ENCODE results near the gene VPS39.
A peak's percentile ranks its signal among the peaks of the same experiment; 100 is the strongest.
"Not testable (repeated sequence)": the region's sequence is repeated elsewhere in the genome, so short reads cannot be mapped to it uniquely, and the experiment has no call there.

The VPS39 gene

GRCh38 chr15:42207674-42208579 lies at the start of gene VPS39:
Gene VPS39 (minus strand): TSS chr15:42208304. CDS start chr15:42208153, 151 bp downstream.
- H3K4me3 ChIP-seq (ENCODE audit: low read length), result peak within 1 kb of the TSS; percentile 98
- peak within 1 kb of the TSS; percentile 97 for H3K9ac ChIP-seq (ENCODE audit: low read length)
- H3K36me3 ChIP-seq (ENCODE audit: control insufficient read depth, insufficient read depth, low read length, severe bottlenecking), result peaks cover 33% of the 10 kb centered on the region
- H3K4me1 ChIP-seq (ENCODE audit: control insufficient read depth, insufficient read depth, low read length), result peaks cover 42% of the 10 kb centered on the region
- peak; percentile 93 for DNase-seq (ENCODE audit: low read depth)
- H3K27me3 ChIP-seq (replicated peaks; ENCODE audit: control insufficient read depth, insufficient read depth, low read length), result no peaks in the 10 kb centered on the region
- no peaks in the 10 kb centered on the region for H3K9me3 ChIP-seq (ENCODE audit: control insufficient read depth, low read length)

GRCh38 chr15:42253300-42253699 lies 45.2 kb upstream of the VPS39 start:
- Histone ChIP-seq H3K9ac (ENCODE audit: low read length) (no peak overlapping the region), H3K36me3 (ENCODE audit: control insufficient read depth, insufficient read depth, low read length, severe bottlenecking) (peaks cover 65% of the 10 kb centered on the region), H3K27me3 (replicated peaks; ENCODE audit: control insufficient read depth, insufficient read depth, low read length) (no peaks in the 10 kb centered on the region), H3K9me3 (ENCODE audit: control insufficient read depth, low read length) (no peaks in the 10 kb centered on the region), H3K4me3 (ENCODE audit: low read length) (no peak overlapping the region), H3K4me1 (ENCODE audit: control insufficient read depth, insufficient read depth, low read length) (no peaks in the 10 kb centered on the region)
- DNase-seq (ENCODE audit: low read depth), result no peak

GRCh38 chr15:42240823-42241222 lies 32.7 kb upstream of the VPS39 start:
- DNase-seq (ENCODE audit: low read depth), result no peak
- Histone ChIP-seq H3K36me3 (ENCODE audit: control insufficient read depth, insufficient read depth, low read length, severe bottlenecking) (peaks cover 66% of the 10 kb centered on the region), H3K27me3 (replicated peaks; ENCODE audit: control insufficient read depth, insufficient read depth, low read length) (no peaks in the 10 kb centered on the region), H3K4me1 (ENCODE audit: control insufficient read depth, insufficient read depth, low read length) (no peaks in the 10 kb centered on the region), H3K4me3 (ENCODE audit: low read length) (no peak overlapping the region), H3K9ac (ENCODE audit: low read length) (no peak overlapping the region), H3K9me3 (ENCODE audit: control insufficient read depth, low read length) (no peaks in the 10 kb centered on the region)

GRCh38 chr15:42239528-42240182 lies 31.6 kb upstream of the VPS39 start:
- peak; percentile 50 for DNase-seq (ENCODE audit: low read depth)
- Histone ChIP-seq H3K9ac (ENCODE audit: low read length) (no peak overlapping the region), H3K4me3 (ENCODE audit: low read length) (no peak overlapping the region), H3K36me3 (ENCODE audit: control insufficient read depth, insufficient read depth, low read length, severe bottlenecking) (peaks cover 77% of the 10 kb centered on the region), H3K27me3 (replicated peaks; ENCODE audit: control insufficient read depth, insufficient read depth, low read length) (no peaks in the 10 kb centered on the region), H3K4me1 (ENCODE audit: control insufficient read depth, insufficient read depth, low read length) (no peaks in the 10 kb centered on the region), H3K9me3 (ENCODE audit: control insufficient read depth, low read length) (no peaks in the 10 kb centered on the region)

- Histone ChIP-seq H3K36me3 (ENCODE audit: control insufficient read depth, insufficient read depth, low read length, severe bottlenecking) (peaks cover 95% of the 10 kb centered on the region), H3K4me3 (ENCODE audit: low read length) (no peak overlapping the region)
- DNase-seq (ENCODE audit: low read depth), result no peak
These were observed 25.0 kb upstream of the VPS39 start for GRCh38 chr15:42233107-42233506.

GRCh38 chr15:42232606-42233005 lies 24.5 kb upstream of the VPS39 start:
- no peaks in the 10 kb centered on the region for H3K9me3 ChIP-seq (ENCODE audit: control insufficient read depth, low read length)
- no peaks in the 10 kb centered on the region for H3K27me3 ChIP-seq (replicated peaks; ENCODE audit: control insufficient read depth, insufficient read depth, low read length)
- H3K4me1 ChIP-seq (ENCODE audit: control insufficient read depth, insufficient read depth, low read length), result peaks cover 2% of the 10 kb centered on the region
- H3K4me3 ChIP-seq (ENCODE audit: low read length), result no peak overlapping the region
- no peak overlapping the region for H3K9ac ChIP-seq (ENCODE audit: low read length)
- no peak for DNase-seq (ENCODE audit: low read depth)
- H3K36me3 ChIP-seq (ENCODE audit: control insufficient read depth, insufficient read depth, low read length, severe bottlenecking), result peaks cover 95% of the 10 kb centered on the region

More at GRCh38 chr15:42233107-42233506, 25.0 kb upstream of the VPS39 start:
- H3K9ac ChIP-seq (ENCODE audit: low read length), result no peak overlapping the region
- peaks cover 2% of the 10 kb centered on the region for H3K4me1 ChIP-seq (ENCODE audit: control insufficient read depth, insufficient read depth, low read length)
- H3K9me3 ChIP-seq (ENCODE audit: control insufficient read depth, low read length), result no peaks in the 10 kb centered on the region
- H3K27me3 ChIP-seq (replicated peaks; ENCODE audit: control insufficient read depth, insufficient read depth, low read length), result no peaks in the 10 kb centered on the region

- Histone ChIP-seq H3K36me3 (ENCODE audit: control insufficient read depth, insufficient read depth, low read length, severe bottlenecking) (peaks cover 95% of the 10 kb centered on the region), H3K9ac (ENCODE audit: low read length) (no peak overlapping the region), H3K27me3 (replicated peaks; ENCODE audit: control insufficient read depth, insufficient read depth, low read length) (no peaks in the 10 kb centered on the region), H3K9me3 (ENCODE audit: control insufficient read depth, low read length) (no peaks in the 10 kb centered on the region), H3K4me3 (ENCODE audit: low read length) (no peak overlapping the region), H3K4me1 (ENCODE audit: control insufficient read depth, insufficient read depth, low read length) (peaks cover 2% of the 10 kb centered on the region)
- DNase-seq (ENCODE audit: low read depth), result no peak
These were observed 23.0 kb upstream of the VPS39 start for GRCh38 chr15:42231088-42231487.

- peaks cover 95% of the 10 kb centered on the region for H3K36me3 ChIP-seq (ENCODE audit: control insufficient read depth, insufficient read depth, low read length, severe bottlenecking)
These were observed 20.9 kb upstream of the VPS39 start for GRCh38 chr15:42228981-42229380.

GRCh38 chr15:42228036-42228435 lies 19.9 kb upstream of the VPS39 start:
- no peaks in the 10 kb centered on the region for H3K27me3 ChIP-seq (replicated peaks; ENCODE audit: control insufficient read depth, insufficient read depth, low read length)
- DNase-seq (ENCODE audit: low read depth), result no peak
- no peaks in the 10 kb centered on the region for H3K9me3 ChIP-seq (ENCODE audit: control insufficient read depth, low read length)
- H3K4me3 ChIP-seq (ENCODE audit: low read length), result no peak overlapping the region
- no peak overlapping the region for H3K9ac ChIP-seq (ENCODE audit: low read length)
- H3K36me3 ChIP-seq (ENCODE audit: control insufficient read depth, insufficient read depth, low read length, severe bottlenecking), result peaks cover 96% of the 10 kb centered on the region
- H3K4me1 ChIP-seq (ENCODE audit: control insufficient read depth, insufficient read depth, low read length), result peaks cover under 1% of the 10 kb centered on the region

More at GRCh38 chr15:42228981-42229380, 20.9 kb upstream of the VPS39 start:
- not testable (repeated sequence) for H3K4me3 ChIP-seq (ENCODE audit: low read length); H3K27me3 ChIP-seq (replicated peaks; ENCODE audit: control insufficient read depth, insufficient read depth, low read length); H3K4me1 ChIP-seq (ENCODE audit: control insufficient read depth, insufficient read depth, low read length); H3K9ac ChIP-seq (ENCODE audit: low read length); DNase-seq (ENCODE audit: low read depth); H3K9me3 ChIP-seq (ENCODE audit: control insufficient read depth, low read length)

- no peak for DNase-seq (ENCODE audit: low read depth)
- no peak overlapping the region for H3K4me3 ChIP-seq (ENCODE audit: low read length)
- no peaks in the 10 kb centered on the region for H3K9me3 ChIP-seq (ENCODE audit: control insufficient read depth, low read length)
- no peaks in the 10 kb centered on the region for H3K27me3 ChIP-seq (replicated peaks; ENCODE audit: control insufficient read depth, insufficient read depth, low read length)
- H3K9ac ChIP-seq (ENCODE audit: low read length), result no peak overlapping the region
- peaks cover 95% of the 10 kb centered on the region for H3K36me3 ChIP-seq (ENCODE audit: control insufficient read depth, insufficient read depth, low read length, severe bottlenecking)
- no peaks in the 10 kb centered on the region for H3K4me1 ChIP-seq (ENCODE audit: control insufficient read depth, insufficient read depth, low read length)
These were observed 18.5 kb upstream of the VPS39 start for GRCh38 chr15:42226648-42227047.

- Histone ChIP-seq H3K9me3 (ENCODE audit: control insufficient read depth, low read length) (no peaks in the 10 kb centered on the region), H3K27me3 (replicated peaks; ENCODE audit: control insufficient read depth, insufficient read depth, low read length) (no peaks in the 10 kb centered on the region), H3K9ac (ENCODE audit: low read length) (no peak overlapping the region), H3K36me3 (ENCODE audit: control insufficient read depth, insufficient read depth, low read length, severe bottlenecking) (peaks cover 83% of the 10 kb centered on the region), H3K4me1 (ENCODE audit: control insufficient read depth, insufficient read depth, low read length) (peaks cover 9% of the 10 kb centered on the region), H3K4me3 (ENCODE audit: low read length) (no peak overlapping the region)
- DNase-seq (ENCODE audit: low read depth), result no peak
These were observed 12.1 kb upstream of the VPS39 start for GRCh38 chr15:42220216-42220615.

Measured in adipocyte (in vitro differentiated cells).